ENCODE results near the gene RPS6KA5. TPM values are rescaled to one million over a fixed set of nuclear protein-coding genes. Genes with fewer than 3 reads are reported as not detected.
"Not testable (repeated sequence)": the region's sequence is repeated elsewhere in the genome, so short reads cannot be mapped to it uniquely, and the experiment has no call there.

RPS6KA5 gene
- total and polyA plus RNA-seq, 8 donors, result 4.2 to 10.8 (median 9.2) TPM

- Histone ChIP-seq H3K9me3 (peaks cover 0 to 20% of the 10 kb centered on the region in 2 donors), H3K27ac (peak overlapping the region; percentile 85 to 94), H3K4me3 (peak overlapping the region; percentile 16 to 30), H3K36me3 (no peaks in the 10 kb centered on the region), H3K27me3 (no peaks in the 10 kb centered on the region), H3K4me1 (peaks cover 3 to 19% of the 10 kb centered on the region in 2 donors)
- DNase-seq, result peak; percentile 81 to 97 (median 94)
- peak; percentile 100 for ATAC-seq
- intact Hi-C loops (cut with DNase I), result no loop called here
- TF ChIP-seq CTCF (IDR thresholded peaks at IDR 0.05), result no peak
Observed at GRCh38 chr14:90827919-90828610, 232.4 kb downstream of the RPS6KA5 start.

DNA sequence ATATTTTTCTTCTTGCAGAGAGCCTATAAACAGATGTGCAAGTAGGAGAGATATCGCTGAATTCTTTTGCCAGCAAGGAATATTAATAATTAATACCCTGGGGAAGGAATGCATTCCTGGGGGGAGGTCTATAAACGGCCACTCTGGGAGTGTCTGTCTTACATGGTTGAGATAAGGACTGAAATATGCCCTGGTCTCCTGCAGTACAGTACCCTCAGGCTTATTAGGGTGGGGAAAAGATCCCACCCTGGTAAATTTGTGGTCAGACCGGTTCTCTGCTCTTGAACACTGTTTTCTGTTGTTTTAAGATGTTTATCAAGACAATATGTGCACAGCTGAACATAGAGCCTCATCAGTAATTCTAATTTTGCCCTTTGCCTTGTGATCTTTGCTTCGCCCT is 236.9 kb downstream of the RPS6KA5 start:
- H3K4me3 ChIP-seq; DNase-seq; intact Hi-C loops (cut with DNase I); H3K27ac ChIP-seq; H3K27me3 ChIP-seq; ATAC-seq; H3K4me1 ChIP-seq; H3K36me3 ChIP-seq: not testable (repeated sequence)
- peaks cover 0 to 27% of the 10 kb centered on the region in 2 donors for H3K9me3 ChIP-seq

DNA sequence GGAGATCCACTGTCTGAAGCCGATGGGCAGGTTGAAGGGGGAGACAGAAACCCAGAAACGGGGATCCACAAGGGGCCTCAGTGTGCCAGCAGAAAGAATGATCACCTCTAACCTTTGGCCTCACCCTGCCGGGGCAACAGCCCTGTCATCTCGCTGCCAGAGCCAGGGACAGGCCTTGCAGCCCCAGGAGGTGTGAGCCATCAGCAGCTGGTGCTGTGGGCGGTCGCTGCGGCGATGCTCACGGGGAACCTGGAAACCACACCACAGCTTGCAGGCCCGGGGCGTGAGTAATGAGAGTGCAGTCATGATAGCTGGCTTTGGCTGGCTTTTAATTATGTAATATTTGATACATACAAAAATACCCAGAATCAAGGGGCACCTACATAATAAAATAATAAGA is 239.5 kb downstream of the RPS6KA5 start:
- Histone ChIP-seq H3K4me3 (no peak overlapping the region), H3K9me3 (peaks cover 0 to 27% of the 10 kb centered on the region in 2 donors), H3K4me1 (no peaks in the 10 kb centered on the region), H3K36me3 (no peaks in the 10 kb centered on the region), H3K27ac (no peak overlapping the region), H3K27me3 (no peaks in the 10 kb centered on the region)
- intact Hi-C loops (cut with DNase I), result no loop called here
- no peak for DNase-seq
- no peak for ATAC-seq
- TF ChIP-seq CTCF (IDR thresholded peaks at IDR 0.05), result no peak

GRCh38 chr14:90819734-90820393 is 240.6 kb downstream of the RPS6KA5 start:
- Histone ChIP-seq H3K4me1 (peaks cover 0 to 9% of the 10 kb centered on the region in 2 donors), H3K36me3 (no peaks in the 10 kb centered on the region), H3K9me3 (peaks cover 0 to 25% of the 10 kb centered on the region in 2 donors), H3K4me3 (no peak overlapping the region), H3K27ac (no peak overlapping the region), H3K27me3 (no peaks in the 10 kb centered on the region)
- DNase-seq (peak in 1 of 4 donors; percentile 64), ATAC-seq (peak; percentile 20)
- no peak for TF ChIP-seq CTCF (IDR thresholded peaks at IDR 0.05)
- intact Hi-C loops (cut with DNase I), result no loop called here

DNA sequence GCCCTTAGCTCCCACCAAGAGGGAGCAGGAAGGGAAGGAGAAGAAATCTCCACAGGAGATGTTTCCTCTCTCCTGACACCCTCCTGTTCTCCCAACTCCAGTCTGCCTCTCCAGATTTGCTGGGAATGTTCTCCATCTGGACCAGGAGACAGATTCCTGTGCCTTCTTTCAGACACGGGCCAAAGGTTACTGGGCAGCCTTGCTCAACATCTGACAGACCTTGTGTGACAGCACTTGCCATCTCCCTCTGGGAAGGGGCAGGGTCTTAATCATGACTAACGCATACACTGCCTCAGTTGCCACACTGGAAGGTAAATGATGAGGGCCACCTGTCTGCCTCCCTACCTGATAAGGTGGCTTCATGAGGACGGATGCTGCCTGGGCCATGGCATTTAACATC is 241.7 kb downstream of the RPS6KA5 start:
- no peak for DNase-seq
- intact Hi-C loops (cut with DNase I), result no loop called here
- no peak for TF ChIP-seq CTCF (IDR thresholded peaks at IDR 0.05)

More for the DNA sequence above, 241.7 kb downstream of the RPS6KA5 start:
- no peak overlapping the region for H3K27ac ChIP-seq
- no peak for ATAC-seq
- peaks cover 0 to 13% of the 10 kb centered on the region in 2 donors for H3K9me3 ChIP-seq
- H3K36me3 ChIP-seq, result no peaks in the 10 kb centered on the region
- H3K27me3 ChIP-seq, result no peaks in the 10 kb centered on the region
- H3K4me3 ChIP-seq, result no peak overlapping the region
- peaks cover 0 to 15% of the 10 kb centered on the region in 2 donors for H3K4me1 ChIP-seq
